Natural killer cell (primary cell): ENCODE results near the gene OSBPL9. TPM values are rescaled to one million over a fixed set of nuclear protein-coding genes. Genes with fewer than 3 reads are reported as not detected.

Source experiments
- ATAC-seq, 3 donors: fragments of 150-1000 bp in 2 of 3; fragments of 200-7000 bp in 1 of 3; cut with Tn5 transposase; 1 replicate in 1 of 3; 2 replicates in 2 of 3; pipeline ENCODE4 v1.10.0; 2021; ENCODE audit warnings: mild to moderate bottlenecking in 2 of 3, moderate library complexity in 2 of 3
- DNase-seq, 2 donors: peaks; one replicate each; pipeline versions ENCODE4 v3.0.0 to v3.0.0-alpha.2; 2013 to 2021; ENCODE audit warnings: mixed read lengths in 1 of 2
- H3K27ac ChIP-seq: one replicate; pipeline ENCODE4 v1.5.1; 2013; ENCODE audit warnings: mild to moderate bottlenecking, low read length
- H3K27me3 ChIP-seq: one replicate; pipeline ENCODE4 v1.6.1; 2013; ENCODE audit warnings: low read length; ENCODE audit not compliant: control insufficient read depth, insufficient read depth
- H3K36me3 ChIP-seq: one replicate; pipeline ENCODE4 v1.6.1; 2013; ENCODE audit warnings: low read length; ENCODE audit not compliant: control insufficient read depth, insufficient read depth
- H3K4me1 ChIP-seq: one replicate; pipeline ENCODE4 v1.6.1; 2013; ENCODE audit warnings: low read length; ENCODE audit not compliant: control insufficient read depth, insufficient read depth
- H3K4me3 ChIP-seq: one replicate; pipeline ENCODE4 v1.5.1; 2013; ENCODE audit warnings: low read length
- H3K9me3 ChIP-seq: one replicate; pipeline ENCODE4 v1.6.1; 2013; ENCODE audit warnings: low read length; ENCODE audit not compliant: control insufficient read depth, insufficient read depth
- H3K27ac Mint-ChIP-seq, 2 donors: one replicate each; pipeline ENCODE4 v1.8.0; 2022; ENCODE audit warnings: mild to moderate bottlenecking in 2 of 2, mixed read lengths in 2 of 2, moderate library complexity in 1 of 2
- H3K27me3 Mint-ChIP-seq, 2 donors: one replicate each; pipeline ENCODE4 v1.8.0; 2022; ENCODE audit warnings: low read depth in 2 of 2, mixed read lengths in 2 of 2
- H3K36me3 Mint-ChIP-seq: one replicate; pipeline ENCODE4 v1.8.0; 2022; ENCODE audit warnings: mixed read lengths
- H3K4me1 Mint-ChIP-seq, 2 donors: one replicate each; pipeline ENCODE4 v1.8.0; 2022; ENCODE audit warnings: mixed read lengths in 2 of 2
- H3K4me3 Mint-ChIP-seq: one replicate; pipeline ENCODE4 v1.8.0; 2022; ENCODE audit warnings: mild to moderate bottlenecking, moderate library complexity, mixed read lengths
- H3K9me3 Mint-ChIP-seq, 2 donors: one replicate each; pipeline ENCODE4 v1.8.0; 2022; ENCODE audit warnings: mixed read lengths in 2 of 2
- WGBS: methylation state at CpG from one replicate; pipeline ENCODE4 v1.1.7; 2013; ENCODE audit warnings: missing lambda C conversion rate; ENCODE audit not compliant: insufficient coverage; 5-methylcytosine and 5-hydroxymethylcytosine counted together
- intact Hi-C: fragments of 100-400 bp; cut with micrococcal nuclease; formaldehyde crosslinking; loops from one replicate; pipeline ENCODE4 v1.14.2; 2022
- total RNA-seq, 4 donors: library from RNA; stranded (reverse); fragments of 120-200 nt in 1 of 4; gene quantifications; one replicate each; pipeline versions ENCODE4 v1.2.3 to v1.2.4, GENCODE V29; 2013 to 2022
- TF ChIP-seq, protein P1 (sequence below): fragments of 200-600 bp; IDR thresholded peaks from one replicate; pipeline ENCODE4 v1.8.0; 2022; ENCODE audit warnings: antibody characterized with exemption

The OSBPL9 gene
- total RNA-seq, 3 donors from 2014 or later (not counting 1 experiment from before 2014, with no cell fraction given) = 53.0 to 72.6 (median 62.0) TPM

DNA sequence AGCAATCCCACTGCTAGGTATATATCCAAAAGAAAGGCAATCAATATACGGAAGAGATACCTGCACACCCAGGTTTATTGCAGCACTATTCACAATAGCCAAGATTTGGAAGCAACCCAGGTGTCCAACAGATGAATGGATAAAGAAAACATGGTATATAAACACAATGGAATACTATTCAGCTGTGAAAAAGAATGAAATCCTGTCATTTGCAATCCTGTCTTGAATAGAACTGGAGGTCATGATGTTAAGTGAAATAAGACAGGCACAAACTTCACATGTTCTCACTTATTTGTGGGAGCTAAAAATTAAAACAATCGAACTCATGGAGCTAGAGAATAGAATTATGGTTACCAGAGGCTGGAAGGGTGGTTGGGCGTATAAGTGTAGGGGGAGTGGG, 101.0 kb downstream of the OSBPL9 start:
- H3K9me3 Mint-ChIP-seq = peaks cover 0 to 4% of the 10 kb centered on the region in 2 donors
- no peak overlapping the region for H3K27ac ChIP-seq
- ATAC-seq (no peak), DNase-seq (no peak)
- intact Hi-C loops = no loop called here
- TF ChIP-seq, protein P1, sequence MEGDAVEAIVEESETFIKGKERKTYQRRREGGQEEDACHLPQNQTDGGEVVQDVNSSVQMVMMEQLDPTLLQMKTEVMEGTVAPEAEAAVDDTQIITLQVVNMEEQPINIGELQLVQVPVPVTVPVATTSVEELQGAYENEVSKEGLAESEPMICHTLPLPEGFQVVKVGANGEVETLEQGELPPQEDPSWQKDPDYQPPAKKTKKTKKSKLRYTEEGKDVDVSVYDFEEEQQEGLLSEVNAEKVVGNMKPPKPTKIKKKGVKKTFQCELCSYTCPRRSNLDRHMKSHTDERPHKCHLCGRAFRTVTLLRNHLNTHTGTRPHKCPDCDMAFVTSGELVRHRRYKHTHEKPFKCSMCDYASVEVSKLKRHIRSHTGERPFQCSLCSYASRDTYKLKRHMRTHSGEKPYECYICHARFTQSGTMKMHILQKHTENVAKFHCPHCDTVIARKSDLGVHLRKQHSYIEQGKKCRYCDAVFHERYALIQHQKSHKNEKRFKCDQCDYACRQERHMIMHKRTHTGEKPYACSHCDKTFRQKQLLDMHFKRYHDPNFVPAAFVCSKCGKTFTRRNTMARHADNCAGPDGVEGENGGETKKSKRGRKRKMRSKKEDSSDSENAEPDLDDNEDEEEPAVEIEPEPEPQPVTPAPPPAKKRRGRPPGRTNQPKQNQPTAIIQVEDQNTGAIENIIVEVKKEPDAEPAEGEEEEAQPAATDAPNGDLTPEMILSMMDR = no peak
- no peak overlapping the region for H3K4me3 ChIP-seq
- H3K27ac Mint-ChIP-seq = no peak overlapping the region
- no peaks in the 10 kb centered on the region for H3K9me3 ChIP-seq
- H3K4me3 Mint-ChIP-seq = no peak overlapping the region
- peaks cover 9% of the 10 kb centered on the region in 2 donors for H3K4me1 Mint-ChIP-seq
- no peaks in the 10 kb centered on the region for H3K36me3 ChIP-seq
- H3K4me1 ChIP-seq = no peaks in the 10 kb centered on the region
- no peaks in the 10 kb centered on the region for H3K36me3 Mint-ChIP-seq
- no peaks in the 10 kb centered on the region for H3K27me3 Mint-ChIP-seq
- WGBS = 95% methylated on average over 3 of the region's 3 CpGs
- H3K27me3 ChIP-seq = no peaks in the 10 kb centered on the region

DNA sequence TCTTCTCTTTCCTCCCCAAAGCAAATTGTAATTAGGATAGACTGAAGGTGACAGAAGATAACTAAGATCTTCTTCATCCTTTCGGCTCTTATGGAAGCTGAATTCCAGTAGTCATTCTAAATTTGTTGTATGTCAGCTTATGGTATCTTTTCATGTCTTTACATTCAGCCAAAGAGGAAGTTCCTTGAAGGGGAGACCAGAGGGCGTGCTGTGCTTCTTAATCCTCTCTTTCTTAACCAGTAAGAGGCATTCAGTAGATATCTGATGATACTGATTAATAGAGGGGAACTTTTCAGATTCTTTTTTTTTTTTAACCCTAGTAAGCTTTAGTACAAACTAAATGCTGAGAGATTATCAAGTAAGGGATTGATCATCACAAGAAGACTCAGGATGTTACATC, 102.3 kb downstream of the OSBPL9 start:
- Histone ChIP-seq H3K4me3 (no peak overlapping the region), H3K4me1 (no peaks in the 10 kb centered on the region), H3K27ac (no peak overlapping the region), H3K27me3 (no peaks in the 10 kb centered on the region), H3K36me3 (no peaks in the 10 kb centered on the region), H3K9me3 (no peaks in the 10 kb centered on the region)
- Mint-ChIP-seq H3K36me3 (no peaks in the 10 kb centered on the region), H3K4me3 (no peak overlapping the region), H3K27me3 (no peaks in the 10 kb centered on the region), H3K9me3 (peaks cover 0 to 4% of the 10 kb centered on the region in 2 donors), H3K27ac (peak overlapping the region in 1 of 2 donors; percentile 11), H3K4me1 (peaks cover 9% of the 10 kb centered on the region in 2 donors)
- intact Hi-C loops = no loop called here
- DNase-seq (no peak), ATAC-seq (no peak)
- TF ChIP-seq, protein P1 = no peak
- 100% methylated on average over 1 of the region's 2 CpGs for WGBS

DNA sequence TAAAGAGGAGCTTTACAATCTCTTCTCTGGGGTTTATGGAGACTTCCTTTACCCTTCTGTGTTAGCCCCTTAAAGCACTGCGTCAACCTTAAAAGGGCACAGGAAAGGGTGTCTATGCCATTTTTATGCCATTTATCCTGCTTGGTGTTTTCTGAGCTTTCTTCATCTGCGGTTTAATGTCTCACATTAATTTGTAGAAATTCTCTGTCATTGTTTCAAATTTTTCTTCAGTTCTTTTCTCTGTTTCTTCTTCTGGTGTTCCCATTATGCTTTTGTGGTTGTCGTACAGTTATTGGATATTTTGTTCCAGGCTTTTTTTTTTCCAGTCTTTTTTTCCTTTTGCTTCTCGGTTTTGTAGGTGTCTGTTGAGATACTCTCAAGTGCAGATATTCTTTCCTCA, 107.9 kb downstream of the OSBPL9 start:
- 95% methylated on average over 2 of the region's 4 CpGs for WGBS

DNA sequence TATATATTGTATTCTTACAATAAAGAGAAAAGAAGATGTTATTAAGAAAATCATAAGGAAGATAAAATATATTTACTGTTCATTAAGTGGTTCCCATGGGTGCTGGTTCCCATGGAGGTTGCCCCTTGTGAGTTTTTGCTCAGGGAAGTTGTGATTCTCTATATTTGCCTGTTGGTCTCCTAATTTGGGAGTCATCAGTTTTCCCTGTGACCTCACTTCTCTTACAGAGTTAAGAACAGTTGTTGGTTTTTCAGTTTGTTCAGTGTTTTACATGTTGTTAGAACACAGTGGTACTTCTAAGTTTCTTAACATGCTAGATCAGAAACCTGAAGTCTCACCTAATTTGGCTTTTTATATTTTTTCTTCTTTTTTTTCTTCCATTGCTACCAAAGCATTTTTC, 109.2 kb downstream of the OSBPL9 start:
- Mint-ChIP-seq H3K27ac (no peak overlapping the region), H3K4me3 (no peak overlapping the region), H3K9me3 (no peaks in the 10 kb centered on the region), H3K4me1 (peaks cover 21 to 24% of the 10 kb centered on the region in 2 donors), H3K27me3 (no peaks in the 10 kb centered on the region), H3K36me3 (no peaks in the 10 kb centered on the region)
- ATAC-seq (no peak), DNase-seq (no peak)
- Histone ChIP-seq H3K27me3 (no peaks in the 10 kb centered on the region), H3K9me3 (no peaks in the 10 kb centered on the region), H3K4me1 (peaks cover 15% of the 10 kb centered on the region), H3K27ac (no peak overlapping the region), H3K4me3 (no peak overlapping the region), H3K36me3 (no peaks in the 10 kb centered on the region)
- intact Hi-C loops = no loop called here
- TF ChIP-seq, protein P1 = no peak

More for the DNA sequence above, 107.9 kb downstream of the OSBPL9 start:
- H3K4me1 Mint-ChIP-seq = peaks cover 14 to 18% of the 10 kb centered on the region in 2 donors
- no peak overlapping the region for H3K27ac ChIP-seq
- H3K4me3 ChIP-seq = no peak overlapping the region
- DNase-seq (no peak), ATAC-seq (no peak)
- no peaks in the 10 kb centered on the region for H3K36me3 ChIP-seq
- H3K9me3 ChIP-seq = no peaks in the 10 kb centered on the region
- no peaks in the 10 kb centered on the region for H3K27me3 Mint-ChIP-seq
- peaks cover 9% of the 10 kb centered on the region for H3K4me1 ChIP-seq
- no peaks in the 10 kb centered on the region for H3K9me3 Mint-ChIP-seq
- intact Hi-C loops = no loop called here
- H3K27me3 ChIP-seq = no peaks in the 10 kb centered on the region
- TF ChIP-seq, protein P1 = no peak
- H3K27ac Mint-ChIP-seq = no peak overlapping the region
- H3K4me3 Mint-ChIP-seq = no peak overlapping the region
- no peaks in the 10 kb centered on the region for H3K36me3 Mint-ChIP-seq
